PC-9 (cell line): Measurements from ENCODE around the gene FAIM. TPM values are rescaled to one million over a fixed set of nuclear protein-coding genes. Genes with fewer than 3 reads are reported as not detected.

ENCODE experiments used
- BruUV-seq: library from RNA; stranded (reverse); fragments of 400-500 nt; replicated peaks from 2 replicates; lab custom pipeline; 2021; lab: Mats Ljungman, UMichigan
- CTCF ChIA-PET: fragments of 300-600 bp; sonication (Branson Sonifier 250); formaldehyde crosslinking; loops from one replicate; lab custom pipeline; 2022; ENCODE audit warnings: antibody characterized with exemption; lab: Charles Lee
- POLR2A ChIA-PET: fragments of 300-600 bp; sonication (Branson Sonifier 250); formaldehyde crosslinking; loops from one replicate; lab custom pipeline; 2022; ENCODE audit warnings: antibody characterized with exemption; ENCODE audit not compliant: unreplicated experiment; lab: Charles Lee
- DNase-seq, 2 experiments: peaks; one replicate each; pipeline versions ENCODE4 v3.0.0 to v3.0.0-alpha.2; 2015 to 2022; ENCODE audit warnings: mixed read lengths in 1 of 2
- H2AFZ ChIP-seq: fragments of 200-600 bp; sonication (generic); 2 replicates; pipeline ENCODE4 v1.8.1; 2017; ENCODE audit warnings: antibody characterized with exemption
- H3F3A ChIP-seq: fragments of 200-600 bp; sonication (generic); 2 replicates; pipeline ENCODE4 v1.8.1; 2017; ENCODE audit warnings: antibody characterized with exemption, mild to moderate bottlenecking, low read depth; ENCODE audit not compliant: insufficient read depth
- H3K27ac ChIP-seq: fragments of 200-600 bp; sonication (generic); 2 replicates; pipeline ENCODE4 v1.6.1; 2016; ENCODE audit warnings: mixed run types
- H3K27me3 ChIP-seq: fragments of 200-600 bp; sonication (generic); 2 replicates; pipeline ENCODE4 v1.6.1; 2016; ENCODE audit warnings: low read depth, mixed run types; ENCODE audit not compliant: insufficient read depth
- H3K36me3 ChIP-seq: fragments of 200-600 bp; sonication (generic); 2 replicates; pipeline ENCODE4 v1.6.1; 2016; ENCODE audit warnings: low read depth, mixed run types
- H3K4me1 ChIP-seq: fragments of 200-600 bp; sonication (generic); replicated peaks from 2 replicates; pipeline ENCODE4 v1.6.1; 2016; ENCODE audit warnings: mixed run types; ENCODE audit not compliant: insufficient read depth
- H3K4me2 ChIP-seq: fragments of 200-600 bp; sonication (generic); 2 replicates; pipeline ENCODE4 v1.6.1; 2017; ENCODE audit warnings: mixed run types
- H3K4me3 ChIP-seq: fragments of 200-600 bp; sonication (generic); 2 replicates; pipeline ENCODE4 v1.6.1; 2016; ENCODE audit warnings: mixed run types
- H3K79me2 ChIP-seq: fragments of 200-600 bp; sonication (generic); 2 replicates; pipeline ENCODE4 v1.6.1; 2017; ENCODE audit warnings: low read depth, mixed run types
- H3K9me2 ChIP-seq: fragments of 200-600 bp; sonication (generic); 2 replicates; pipeline ENCODE4 v1.8.1; 2017; ENCODE audit warnings: mild to moderate bottlenecking; ENCODE audit not compliant: insufficient read depth
- H3K9me3 ChIP-seq: fragments of 200-600 bp; sonication (generic); 2 replicates; pipeline ENCODE4 v1.8.1; 2016; ENCODE audit warnings: low read depth; ENCODE audit not compliant: insufficient read depth
- H4K20me1 ChIP-seq: fragments of 200-600 bp; sonication (generic); 2 replicates; pipeline ENCODE4 v1.8.1; 2017; ENCODE audit not compliant: insufficient read depth
- CTCF ChIP-seq: fragments of 200-600 bp; sonication (generic); conservative IDR thresholded peaks from 2 replicates; pipeline ENCODE4 v1.6.1; 2017; ENCODE audit warnings: mixed run types, antibody characterized with exemption, mild to moderate bottlenecking, moderate library complexity
- EZH2 ChIP-seq: fragments of 200-600 bp; sonication (generic); IDR thresholded peaks from 2 replicates; pipeline ENCODE4 v1.8.0; 2017; ENCODE audit warnings: antibody characterized with exemption, low read depth
- intact Hi-C: fragments of 100-400 bp; cut with micrococcal nuclease; formaldehyde crosslinking; loops from one replicate; pipeline ENCODE4 v1.10.0; 2022; ENCODE audit not compliant: unreplicated experiment
- total RNA-seq: library from RNA; stranded (reverse); gene quantifications from 2 replicates; pipeline ENCODE4 v1.2.3, GENCODE V29; 2021

Gene FAIM
- total RNA-seq, 1 experiment from 2014 or later, result 17.7 TPM

GRCh38 chr3:138573138-138573537 lies 35.4 kb upstream of the FAIM start:
- no peaks in the 10 kb centered on the region for H3F3A ChIP-seq
- TF ChIP-seq EZH2 (no peak), CTCF (no peak)
- no peak overlapping the region for H3K4me2 ChIP-seq
- no peak overlapping the region for H3K27ac ChIP-seq
- intact Hi-C loops, result no loop called here
- peaks cover 11% of the 10 kb centered on the region for H3K36me3 ChIP-seq
- ChIA-PET POLR2A (no interaction called here), CTCF (no interaction called here)
- H3K9me2 ChIP-seq, result no peaks in the 10 kb centered on the region
- H3K27me3 ChIP-seq, result no peaks in the 10 kb centered on the region
- no peak for DNase-seq
- H3K9me3 ChIP-seq, result no peaks in the 10 kb centered on the region; the same call in 1 of the 2 replicates
- BruUV-seq, result no TSS peak
- no peak overlapping the region for H2AFZ ChIP-seq
- no peaks in the 10 kb centered on the region for H3K4me1 ChIP-seq
- H3K4me3 ChIP-seq, result no peak overlapping the region
- H4K20me1 ChIP-seq, result no peaks in the 10 kb centered on the region
- H3K79me2 ChIP-seq, result peaks cover 4% of the 10 kb centered on the region; the same call in 1 of the 2 replicates

GRCh38 chr3:138578141-138578540 lies 30.4 kb upstream of the FAIM start:
- no TSS peak for BruUV-seq
- H3K4me1 ChIP-seq, result no peaks in the 10 kb centered on the region
- no peaks in the 10 kb centered on the region for H4K20me1 ChIP-seq
- no peaks in the 10 kb centered on the region for H3K9me3 ChIP-seq
- peaks cover 10% of the 10 kb centered on the region for H3K79me2 ChIP-seq
- no peaks in the 10 kb centered on the region for H3K9me2 ChIP-seq
- POLR2A ChIA-PET, result no interaction called here
- no peak overlapping the region for H3K4me3 ChIP-seq
- no peaks in the 10 kb centered on the region for H3K27me3 ChIP-seq
- DNase-seq, result no peak
- no peaks in the 10 kb centered on the region for H3F3A ChIP-seq
- no peak for TF ChIP-seq CTCF
- no peak for TF ChIP-seq EZH2
- intact Hi-C loops, result no loop called here
- no peaks in the 10 kb centered on the region; the same call in 1 of the 2 replicates for H3K36me3 ChIP-seq
- no peak overlapping the region for H3K4me2 ChIP-seq
- CTCF ChIA-PET, result no interaction called here
- H2AFZ ChIP-seq, result no peak overlapping the region
- no peak overlapping the region for H3K27ac ChIP-seq

GRCh38 chr3:138578961-138579574 lies 29.5 kb upstream of the FAIM start:
- no peaks in the 10 kb centered on the region for H3F3A ChIP-seq
- DNase-seq, result no peak
- TF ChIP-seq EZH2 (no peak), CTCF (no peak)
- no peak overlapping the region for H3K4me2 ChIP-seq
- intact Hi-C loops, result no loop called here
- no peaks in the 10 kb centered on the region for H3K9me3 ChIP-seq
- POLR2A ChIA-PET, result no interaction called here
- no peaks in the 10 kb centered on the region for H4K20me1 ChIP-seq
- no peak overlapping the region for H3K4me3 ChIP-seq
- no TSS peak for BruUV-seq
- no peaks in the 10 kb centered on the region for H3K4me1 ChIP-seq
- CTCF ChIA-PET, result no interaction called here
- no peaks in the 10 kb centered on the region for H3K27me3 ChIP-seq
- no peak overlapping the region for H2AFZ ChIP-seq
- no peaks in the 10 kb centered on the region for H3K36me3 ChIP-seq
- H3K27ac ChIP-seq, result no peak overlapping the region
- peaks cover 10% of the 10 kb centered on the region for H3K79me2 ChIP-seq
- H3K9me2 ChIP-seq, result no peaks in the 10 kb centered on the region
